CD4-positive, alpha-beta T cell treated with Interleukin-2 at 100 ng/mL for 4 hours (primary cell): ENCODE measurements around the gene THOC2.
"Not testable (repeated sequence)": the region's sequence is repeated elsewhere in the genome, so short reads cannot be mapped to it uniquely, and the experiment has no call there.

Experiments
- DNase-seq: peaks from one replicate; pipeline ENCODE4 v3.0.0-alpha.2; 2020; ENCODE audit warnings: low spot score

THOC2 gene

GRCh38 chrX:123675154-123675553 lies 57.7 kb downstream of the THOC2 start:
- DNase-seq: no peak

GRCh38 chrX:123673813-123674212 lies 59.0 kb downstream of the THOC2 start:
- DNase-seq: no peak

DNA sequence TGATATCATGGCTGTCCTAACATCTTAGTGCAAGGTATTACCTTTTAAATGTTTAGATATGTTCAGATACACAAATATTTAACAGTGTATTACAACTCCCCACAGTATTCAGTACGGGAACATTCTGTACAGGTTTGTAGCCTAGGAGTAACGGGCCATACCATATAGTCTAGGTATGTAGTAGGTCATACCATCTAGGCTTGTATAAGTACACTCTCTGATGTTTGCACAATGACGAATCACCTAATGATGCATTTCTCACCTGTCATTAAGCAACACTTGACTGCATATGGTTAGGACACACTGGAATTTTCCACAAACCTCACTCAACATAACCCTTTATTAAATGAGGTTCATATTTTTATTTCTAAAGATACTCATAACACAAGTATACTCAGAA lies 67.7 kb downstream of the THOC2 start:
- no peak for DNase-seq

- not testable (repeated sequence) for DNase-seq
Observed at GRCh38 chrX:123664467-123665167, 68.2 kb downstream of the THOC2 start.

GRCh38 chrX:123663720-123664119 lies 69.1 kb downstream of the THOC2 start:
- DNase-seq: not testable (repeated sequence)

DNA sequence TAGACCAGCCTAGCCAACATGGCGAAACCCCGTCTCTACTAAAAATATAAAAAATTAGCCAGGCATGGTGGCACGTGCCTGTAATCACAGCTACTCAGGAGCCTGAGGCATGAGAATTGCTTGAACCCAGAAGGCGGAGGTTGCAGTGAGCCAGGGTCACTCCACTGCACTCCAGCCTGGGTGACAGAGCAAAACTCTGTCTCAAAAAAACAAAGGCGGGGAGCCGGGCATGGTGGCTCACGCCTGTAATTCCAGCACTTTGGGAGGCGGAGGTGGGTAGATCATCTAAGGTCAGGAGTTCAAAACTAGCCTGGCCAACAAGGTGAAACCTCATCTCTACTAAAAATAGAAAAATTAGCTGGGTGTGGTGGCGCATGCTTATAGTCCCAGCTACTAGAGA lies 76.3 kb downstream of the THOC2 start:
- DNase-seq: not testable (repeated sequence)

DNA sequence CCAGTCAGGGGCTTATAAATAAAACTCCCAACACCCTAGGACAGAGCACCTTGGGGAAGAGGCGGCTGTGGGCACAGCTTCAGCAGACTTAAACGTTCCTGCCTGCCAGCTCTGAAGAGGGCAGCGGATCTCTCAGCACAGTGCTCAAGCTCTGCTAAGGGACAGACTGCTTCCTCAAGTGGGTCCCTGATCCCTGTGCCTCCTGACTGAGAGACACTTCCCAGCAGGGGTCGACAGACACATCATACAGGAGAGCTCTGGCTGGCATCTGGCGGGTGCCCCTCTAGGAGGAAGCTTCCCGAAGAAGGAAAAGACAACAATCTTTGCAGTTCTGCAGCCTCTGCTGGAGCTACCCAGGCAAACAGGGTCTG lies 84.1 kb downstream of the THOC2 start:
- not testable (repeated sequence) for DNase-seq

GRCh38 chrX:123648028-123648810 lies 84.6 kb downstream of the THOC2 start:
- DNase-seq: no peak

DNA sequence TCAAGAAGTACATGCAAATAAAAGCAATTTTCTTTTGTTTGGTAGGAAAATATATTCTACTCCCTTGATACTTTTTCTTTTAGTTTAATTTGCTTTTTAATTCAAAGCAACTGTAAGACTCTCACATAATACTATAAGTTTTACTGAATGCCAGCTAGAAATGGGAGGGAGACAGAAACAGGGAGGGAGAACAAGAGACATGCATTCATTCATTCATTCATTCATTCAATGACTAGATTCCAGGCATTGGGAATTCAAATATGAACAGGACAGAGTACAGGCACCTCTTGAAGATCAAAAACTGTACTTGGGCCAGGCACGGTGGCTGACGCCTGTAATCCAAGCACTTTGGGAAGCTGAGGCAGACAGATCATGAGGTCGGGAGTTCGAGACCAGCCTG lies 85.6 kb downstream of the THOC2 start:
- no peak for DNase-seq

DNA sequence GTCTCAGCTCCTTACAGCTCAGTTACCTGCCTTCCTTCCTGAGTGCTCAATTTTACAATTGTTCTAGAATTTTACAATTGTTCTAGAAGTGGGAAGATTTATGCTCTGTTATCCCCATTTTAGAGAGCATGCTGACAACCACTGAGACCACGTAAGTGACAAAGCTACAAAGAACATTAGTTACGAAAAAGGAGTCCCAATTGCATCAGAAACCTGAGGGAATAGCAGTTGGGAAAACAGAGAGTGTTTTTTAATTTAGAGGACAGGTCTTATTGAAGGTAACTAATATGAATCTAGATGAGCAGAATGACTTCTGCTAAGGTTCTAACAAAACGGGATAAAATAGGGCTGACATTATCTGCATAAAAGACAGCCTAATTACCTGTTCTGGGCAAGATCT lies 103.3 kb downstream of the THOC2 start:
- no peak for DNase-seq

DNA sequence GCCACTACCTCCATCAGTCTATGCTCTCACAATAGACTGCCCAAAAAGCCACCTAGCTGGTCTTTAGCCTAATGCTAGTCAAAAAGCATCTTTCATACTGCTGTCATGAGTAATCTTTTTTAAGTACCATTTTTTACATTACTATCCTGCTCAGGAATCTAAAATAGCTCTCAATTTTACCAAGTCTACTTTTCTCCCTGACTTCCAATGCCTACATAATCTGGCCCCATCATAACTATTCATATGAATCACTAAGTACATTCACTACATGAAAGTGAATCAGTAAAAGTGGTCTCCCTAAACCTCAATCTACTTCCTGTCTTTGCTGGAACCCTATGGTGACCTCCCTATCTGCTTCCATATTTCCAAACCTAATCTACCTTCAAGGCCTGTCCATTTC lies 105.9 kb downstream of the THOC2 start:
- no peak for DNase-seq

GRCh38 chrX:123625952-123626351 lies 106.9 kb downstream of the THOC2 start:
- no peak for DNase-seq

DNA sequence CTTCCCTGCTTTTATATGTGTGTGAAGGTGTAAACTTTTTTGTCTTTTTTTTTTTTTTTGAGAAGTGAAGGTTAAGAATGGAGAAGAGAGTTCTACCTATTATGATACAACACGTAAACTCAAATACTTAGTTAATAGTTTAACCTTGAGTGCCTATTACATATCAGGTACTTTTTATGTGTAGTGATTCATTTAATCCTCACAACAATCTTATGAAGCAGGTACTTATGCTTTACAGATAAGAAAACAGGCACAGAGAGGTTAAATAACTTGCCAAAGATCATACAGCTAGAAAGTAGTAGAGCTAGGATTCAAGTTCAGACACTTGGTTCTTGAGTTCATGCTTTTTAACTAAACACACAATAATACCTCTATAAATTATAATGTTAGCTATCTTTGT lies 107.4 kb downstream of the THOC2 start:
- DNase-seq: no peak

DNA sequence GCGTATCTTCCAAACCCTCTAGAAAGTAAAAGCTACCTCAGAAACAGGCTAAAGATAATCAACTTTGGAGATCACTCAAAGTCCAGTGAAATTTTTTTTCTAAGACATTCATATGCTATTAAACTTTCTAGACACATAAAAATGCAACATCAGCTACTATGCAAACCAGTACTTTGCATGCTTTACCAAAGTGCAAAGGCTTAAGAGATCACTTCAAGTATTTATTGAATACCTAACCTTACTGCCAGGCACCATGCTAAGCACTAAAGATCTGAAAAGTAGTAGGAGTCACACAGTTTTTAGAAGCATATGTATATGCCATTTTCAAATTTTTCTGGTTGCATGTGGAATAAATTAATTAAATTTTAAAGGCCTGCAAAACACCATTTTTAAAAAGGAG lies 115.8 kb downstream of the THOC2 start:
- no peak for DNase-seq

- no peak for DNase-seq
Observed at GRCh38 chrX:123610915-123611314, 121.9 kb downstream of the THOC2 start.

DNA sequence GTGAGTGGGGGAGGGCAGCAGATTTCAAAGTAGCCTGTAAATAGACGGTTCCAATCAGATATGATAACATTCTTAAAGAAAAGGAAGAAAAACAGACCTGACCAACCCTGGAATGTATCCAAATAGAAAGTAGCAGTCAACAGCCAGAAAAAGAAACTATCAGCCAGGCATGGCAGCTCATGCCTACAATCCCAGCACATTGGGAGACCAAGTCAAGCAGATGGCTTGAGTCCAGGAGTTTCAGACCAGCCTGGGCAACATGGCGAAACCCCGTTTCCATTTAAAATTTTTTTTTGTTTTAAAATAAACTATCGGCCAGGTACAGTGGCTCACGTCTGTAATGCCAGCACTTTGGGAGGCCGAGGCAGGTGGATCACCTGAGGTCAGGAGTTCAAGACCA lies 125.0 kb downstream of the THOC2 start:
- no peak for DNase-seq

DNA sequence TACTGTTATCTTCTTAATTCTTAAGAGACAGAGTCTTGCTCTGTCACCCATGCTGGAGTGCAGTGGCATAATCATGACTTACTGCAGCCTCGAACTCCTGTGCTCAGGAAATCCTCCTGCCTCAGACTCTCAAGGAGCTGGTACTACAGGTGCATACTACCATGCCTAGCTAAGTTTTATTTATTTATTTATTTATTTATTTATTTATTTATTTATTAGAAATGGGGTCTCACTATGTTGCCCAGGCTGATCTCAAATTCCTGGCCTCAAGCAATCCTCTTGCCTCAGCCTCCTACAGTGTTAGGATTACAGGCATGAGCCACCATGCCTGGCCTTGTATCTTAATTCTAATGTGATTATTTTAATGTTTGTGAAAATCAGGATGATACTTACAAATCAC lies 125.6 kb downstream of the THOC2 start:
- no peak for DNase-seq

DNA sequence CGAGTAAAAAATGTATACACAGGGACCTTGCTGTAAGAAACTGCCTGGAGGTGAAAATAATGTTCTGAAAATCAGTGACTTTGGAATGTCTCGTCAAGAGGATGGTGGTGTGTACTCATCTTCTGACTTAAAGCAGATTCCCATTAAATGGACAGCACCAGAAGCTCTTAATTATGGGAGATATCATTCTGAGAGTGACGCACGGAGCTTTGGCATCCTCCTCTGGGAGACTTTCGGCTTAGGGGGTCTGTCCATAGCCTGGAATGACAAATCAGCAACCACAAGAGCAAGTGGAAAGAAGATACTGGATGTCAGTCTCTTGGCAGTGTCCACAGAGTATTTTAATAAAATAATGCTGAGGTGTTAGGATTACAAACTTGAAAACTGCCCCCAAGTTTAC lies 129.4 kb downstream of the THOC2 start:
- no peak for DNase-seq

GRCh38 chrX:123601437-123601836 lies 131.4 kb downstream of the THOC2 start:
- DNase-seq: no peak

- no peak for DNase-seq
Observed at GRCh38 chrX:123600181-123600580, 132.7 kb downstream of the THOC2 start.

DNA sequence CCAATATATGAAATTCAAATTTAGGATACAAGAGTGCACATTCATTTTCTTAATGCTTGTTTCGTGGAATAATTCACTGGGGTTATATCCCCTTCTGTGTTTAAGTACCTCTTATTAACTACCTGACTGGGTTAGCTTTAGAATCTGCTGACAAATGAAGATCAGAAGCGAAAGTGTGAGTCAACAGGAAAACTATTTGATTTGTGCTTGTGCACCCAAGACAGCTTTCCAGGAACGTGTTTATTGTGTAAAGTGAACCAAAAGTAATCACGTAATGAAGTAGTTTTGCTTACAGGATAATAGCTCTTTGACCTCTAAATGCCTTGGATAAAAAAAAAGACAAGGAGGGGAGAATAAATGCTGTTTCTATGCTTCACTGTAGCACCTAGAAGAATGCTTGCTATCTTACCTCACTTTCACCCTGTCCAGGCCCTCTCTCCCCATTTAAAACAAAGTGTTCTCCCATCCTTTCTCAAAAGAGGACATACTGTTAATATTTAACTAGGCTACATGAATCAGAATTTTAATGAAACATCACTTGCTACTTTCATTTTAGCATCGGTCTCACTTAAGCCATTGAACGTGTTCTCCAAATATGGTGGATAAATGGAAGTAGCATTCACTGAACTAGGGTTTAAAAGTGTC lies 141.9 kb downstream of the THOC2 start:
- DNase-seq: no peak

DNA sequence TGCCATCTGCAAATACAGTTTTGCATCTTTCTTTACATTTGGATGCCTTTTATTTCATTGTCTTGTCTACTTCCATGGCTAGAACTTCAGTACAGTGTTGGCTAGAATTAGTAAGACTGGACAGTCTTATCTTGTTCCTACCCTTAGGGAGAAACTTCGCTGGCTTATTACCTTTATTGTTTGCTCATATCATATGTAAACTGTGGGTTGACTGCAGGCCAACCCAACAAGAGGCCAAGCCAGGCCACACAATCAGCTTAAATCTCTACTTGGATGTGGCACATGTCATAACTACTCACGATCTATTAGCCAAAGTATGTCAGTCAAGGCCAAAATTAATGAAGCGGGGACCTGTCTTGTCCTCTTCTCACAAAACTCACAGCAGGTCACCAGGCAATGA lies 144.1 kb downstream of the THOC2 start:
- DNase-seq: no peak

GRCh38 chrX:123581586-123581985 lies 151.3 kb downstream of the THOC2 start:
- no peak for DNase-seq
